GM12891 (cell line): ENCODE data around the gene ZNF148.

Source experiments
- PAX5 ChIP-seq: IDR thresholded peaks from 2 replicates; pipeline ENCODE4 v1.6.1; 2011; ENCODE audit warnings: low read length, moderate library complexity, mild to moderate bottlenecking; ENCODE audit not compliant: insufficient read depth, severe bottlenecking
- POLR2A ChIP-seq: IDR thresholded peaks from 2 replicates; pipeline ENCODE4 v1.6.1; 2011; ENCODE audit warnings: low read depth, low read length, control low read depth
- POLR2AphosphoS5 ChIP-seq: IDR thresholded peaks from 2 replicates; pipeline ENCODE4 v1.6.1; 2011; ENCODE audit warnings: low read depth, low read length, control low read depth
- SPI1 ChIP-seq: IDR thresholded peaks from 2 replicates; pipeline ENCODE4 v1.6.1; 2011; ENCODE audit warnings: low read depth, low read length, control low read depth
- TAF1 ChIP-seq: IDR thresholded peaks from 2 replicates; pipeline ENCODE4 v1.6.1; 2011; ENCODE audit warnings: low read depth, low read length, control low read depth

- TF ChIP-seq POLR2AphosphoS5 (no peak), POLR2A (no peak), TAF1 (no peak), SPI1 (no peak), PAX5 (no peak)
These were observed 80.7 kb downstream of the ZNF148 start for GRCh38 chr3:125294411-125294810.
